SK-N-SH treated with all-trans-retinoic acid at 6 μM for 48 hours (cell line): ENCODE data around the gene CUEDC1.

ENCODE experiments used
- ATAC-seq: fragments of 200-7000 bp; cut with Tn5 transposase; 3 replicates; pipeline ENCODE4 v1.9.1; 2020; ENCODE audit warnings: mild to moderate bottlenecking, moderate library complexity
- ARNTL ChIP-seq: fragments of 450-650 bp; formaldehyde crosslinking; IDR thresholded peaks from 2 replicates; pipeline ENCODE4 v1.5.0; 2020; ENCODE audit warnings: low read depth, mild to moderate bottlenecking, moderate library complexity, borderline replicate concordance
- BACH2 ChIP-seq: fragments of 250-450 bp; sonication (Bioruptor Pico); IDR thresholded peaks from 2 replicates; pipeline ENCODE4 v1.9.0; 2021; ENCODE audit warnings: mild to moderate bottlenecking, borderline replicate concordance
- CSDC2 ChIP-seq: fragments of 250-450 bp; sonication (Bioruptor Pico); IDR thresholded peaks from 2 replicates; pipeline ENCODE4 v1.5.0; 2020; ENCODE audit warnings: mild to moderate bottlenecking, moderate library complexity
- ESRRG ChIP-seq: fragments of 250-450 bp; sonication (Bioruptor Pico); IDR thresholded peaks from 2 replicates; pipeline ENCODE4 v1.6.1; 2021; ENCODE audit warnings: mild to moderate bottlenecking
- GLIS3 ChIP-seq: fragments of 250-450 bp; sonication (Bioruptor Pico); IDR thresholded peaks from 2 replicates; pipeline ENCODE4 v1.5.0; 2020; ENCODE audit warnings: mild to moderate bottlenecking, moderate library complexity
- ISL1 ChIP-seq: fragments of 250-450 bp; sonication (Bioruptor Pico); IDR thresholded peaks from 2 replicates; pipeline ENCODE4 v2.1.2; 2022; ENCODE audit warnings: mild to moderate bottlenecking, moderate library complexity
- OSR1 ChIP-seq: fragments of 250-450 bp; sonication (Bioruptor Pico); IDR thresholded peaks from 2 replicates; pipeline ENCODE4 v1.8.0; 2022; ENCODE audit warnings: moderate library complexity, mild to moderate bottlenecking, inconsistent platforms
- PPARA ChIP-seq: fragments of 250-450 bp; sonication (Bioruptor Pico); IDR thresholded peaks from 2 replicates; pipeline ENCODE4 v1.5.0; 2020; ENCODE audit warnings: mild to moderate bottlenecking, borderline replicate concordance
- RARB ChIP-seq: fragments of 250-450 bp; sonication (Bioruptor Pico); IDR thresholded peaks from 2 replicates; pipeline ENCODE4 v1.8.0; 2021; ENCODE audit warnings: mild to moderate bottlenecking, moderate library complexity
- SNAI2 ChIP-seq: fragments of 250-450 bp; sonication (Bioruptor Pico); IDR thresholded peaks from 2 replicates; pipeline ENCODE4 v1.5.0; 2020; ENCODE audit warnings: mild to moderate bottlenecking, moderate library complexity
- TCF4 ChIP-seq: fragments of 250-450 bp; sonication (Bioruptor Pico); IDR thresholded peaks from 2 replicates; pipeline ENCODE4 v1.8.0; 2021; ENCODE audit warnings: mild to moderate bottlenecking, moderate library complexity, borderline replicate concordance
- ZC3H10 ChIP-seq: fragments of 250-450 bp; sonication (Bioruptor Pico); IDR thresholded peaks from 2 replicates; pipeline ENCODE4 v1.5.1; 2021; ENCODE audit warnings: mild to moderate bottlenecking, moderate library complexity
- ZFP3 ChIP-seq: fragments of 250-450 bp; sonication (Bioruptor Pico); IDR thresholded peaks from 2 replicates; pipeline ENCODE4 v1.5.0; 2020; ENCODE audit warnings: mild to moderate bottlenecking, moderate library complexity
- ZFP30 ChIP-seq: fragments of 450-650 bp; formaldehyde crosslinking; IDR thresholded peaks from 2 replicates; pipeline ENCODE4 v1.5.0; 2022; ENCODE audit warnings: mild to moderate bottlenecking, moderate library complexity
- ZNF565 ChIP-seq: fragments of 450-650 bp; formaldehyde crosslinking; conservative IDR thresholded peaks from 2 replicates; pipeline ENCODE4 v1.5.0; 2020; ENCODE audit warnings: low read depth, mild to moderate bottlenecking, moderate library complexity
- ZNF70 ChIP-seq: fragments of 450-650 bp; formaldehyde crosslinking; IDR thresholded peaks from 2 replicates; pipeline ENCODE4 v1.5.0; 2020; ENCODE audit warnings: mild to moderate bottlenecking, moderate library complexity
- ZNF8 ChIP-seq: fragments of 450-650 bp; formaldehyde crosslinking; IDR thresholded peaks from 2 replicates; pipeline ENCODE4 v1.5.0; 2020; ENCODE audit warnings: mild to moderate bottlenecking, moderate library complexity
- TF ChIP-seq, protein P1 (sequence below): fragments of 250-450 bp; sonication (Bioruptor Pico); IDR thresholded peaks from 2 replicates; pipeline ENCODE4 v1.8.0; 2020; ENCODE audit warnings: mild to moderate bottlenecking, moderate library complexity, borderline replicate concordance
- TF ChIP-seq, protein P2 (sequence below): fragments of 250-450 bp; sonication (Bioruptor Pico); IDR thresholded peaks from 2 replicates; pipeline ENCODE4 v1.8.0; 2021; ENCODE audit warnings: low read depth, mild to moderate bottlenecking, moderate library complexity, borderline replicate concordance
- TF ChIP-seq, protein P3 (sequence below): fragments of 250-450 bp; sonication (Bioruptor Pico); IDR thresholded peaks from 2 replicates; pipeline ENCODE4 v1.5.0; 2020; ENCODE audit warnings: mild to moderate bottlenecking, moderate library complexity
- TF ChIP-seq, protein P4 (sequence below): fragments of 250-450 bp; sonication (Bioruptor Pico); IDR thresholded peaks from 2 replicates; pipeline ENCODE4 v1.5.1; 2020; ENCODE audit warnings: low read depth, mild to moderate bottlenecking, moderate library complexity

Gene CUEDC1

DNA sequence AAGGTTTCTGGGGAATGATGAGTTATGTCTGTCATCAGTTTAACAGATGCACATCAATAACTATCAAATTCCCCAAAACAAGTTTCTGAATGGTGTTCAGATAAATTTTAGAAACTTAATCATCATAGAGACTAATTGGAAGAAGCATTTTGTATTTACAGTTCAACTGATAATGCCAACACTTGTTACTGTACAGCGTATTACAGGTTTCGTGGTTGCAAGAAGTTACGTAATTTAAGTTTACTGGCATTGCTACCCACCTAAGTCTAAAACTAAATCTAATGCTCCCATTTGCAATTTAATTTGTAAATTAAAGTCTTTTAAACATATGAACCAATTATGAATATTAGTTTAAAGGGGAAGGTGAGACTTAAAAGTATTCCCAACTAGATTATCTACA is 48.8 kb upstream of the CUEDC1 start (continued):
- TF ChIP-seq, protein P1, sequence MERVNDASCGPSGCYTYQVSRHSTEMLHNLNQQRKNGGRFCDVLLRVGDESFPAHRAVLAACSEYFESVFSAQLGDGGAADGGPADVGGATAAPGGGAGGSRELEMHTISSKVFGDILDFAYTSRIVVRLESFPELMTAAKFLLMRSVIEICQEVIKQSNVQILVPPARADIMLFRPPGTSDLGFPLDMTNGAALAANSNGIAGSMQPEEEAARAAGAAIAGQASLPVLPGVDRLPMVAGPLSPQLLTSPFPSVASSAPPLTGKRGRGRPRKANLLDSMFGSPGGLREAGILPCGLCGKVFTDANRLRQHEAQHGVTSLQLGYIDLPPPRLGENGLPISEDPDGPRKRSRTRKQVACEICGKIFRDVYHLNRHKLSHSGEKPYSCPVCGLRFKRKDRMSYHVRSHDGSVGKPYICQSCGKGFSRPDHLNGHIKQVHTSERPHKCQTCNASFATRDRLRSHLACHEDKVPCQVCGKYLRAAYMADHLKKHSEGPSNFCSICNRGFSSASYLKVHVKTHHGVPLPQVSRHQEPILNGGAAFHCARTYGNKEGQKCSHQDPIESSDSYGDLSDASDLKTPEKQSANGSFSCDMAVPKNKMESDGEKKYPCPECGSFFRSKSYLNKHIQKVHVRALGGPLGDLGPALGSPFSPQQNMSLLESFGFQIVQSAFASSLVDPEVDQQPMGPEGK (CRISPR knock-in tag): no peak
- no peak for TF ChIP-seq GLIS3
- no peak for TF ChIP-seq ZC3H10 (CRISPR knock-in tag)
- TF ChIP-seq ZFP30 (CRISPR knock-in tag): no peak
- TF ChIP-seq CSDC2 (CRISPR knock-in tag): no peak

DNA sequence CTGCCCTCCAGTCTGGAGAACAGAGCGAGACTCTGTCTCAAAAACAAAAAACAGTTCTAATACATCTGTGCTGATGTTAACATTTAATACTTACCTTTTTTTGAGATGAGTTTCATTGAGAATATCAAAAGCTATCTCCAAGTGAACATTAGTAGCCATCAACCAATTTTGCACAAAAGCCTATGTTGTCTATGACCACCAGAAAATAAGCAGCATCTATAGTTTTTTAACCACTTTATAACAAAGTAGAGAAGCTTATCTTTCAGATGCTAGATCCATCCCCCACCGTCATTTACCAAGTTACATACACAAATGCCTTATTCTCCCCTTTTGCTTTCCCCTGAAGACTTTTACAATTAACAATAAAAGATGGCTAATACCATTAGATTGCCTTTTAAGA is 47.8 kb upstream of the CUEDC1 start:
- no peak for ATAC-seq
- TF ChIP-seq ESRRG (CRISPR knock-in tag) (no peak), RARB (CRISPR knock-in tag) (no peak), TCF4 (CRISPR knock-in tag) (no peak), ISL1 (CRISPR knock-in tag) (no peak), ARNTL (CRISPR knock-in tag) (no peak), GLIS3 (no peak), OSR1 (CRISPR knock-in tag) (no peak), PPARA (CRISPR knock-in tag) (no peak), SNAI2 (CRISPR knock-in tag) (no peak), ZC3H10 (CRISPR knock-in tag) (no peak)
- TF ChIP-seq, protein P2, sequence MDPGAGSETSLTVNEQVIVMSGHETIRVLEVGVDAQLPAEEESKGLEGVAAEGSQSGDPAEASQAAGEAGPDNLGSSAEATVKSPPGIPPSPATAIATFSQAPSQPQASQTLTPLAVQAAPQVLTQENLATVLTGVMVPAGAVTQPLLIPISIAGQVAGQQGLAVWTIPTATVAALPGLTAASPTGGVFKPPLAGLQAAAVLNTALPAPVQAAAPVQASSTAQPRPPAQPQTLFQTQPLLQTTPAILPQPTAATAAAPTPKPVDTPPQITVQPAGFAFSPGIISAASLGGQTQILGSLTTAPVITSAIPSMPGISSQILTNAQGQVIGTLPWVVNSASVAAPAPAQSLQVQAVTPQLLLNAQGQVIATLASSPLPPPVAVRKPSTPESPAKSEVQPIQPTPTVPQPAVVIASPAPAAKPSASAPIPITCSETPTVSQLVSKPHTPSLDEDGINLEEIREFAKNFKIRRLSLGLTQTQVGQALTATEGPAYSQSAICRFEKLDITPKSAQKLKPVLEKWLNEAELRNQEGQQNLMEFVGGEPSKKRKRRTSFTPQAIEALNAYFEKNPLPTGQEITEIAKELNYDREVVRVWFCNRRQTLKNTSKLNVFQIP (CRISPR knock-in tag): no peak
- TF ChIP-seq, protein P3, sequence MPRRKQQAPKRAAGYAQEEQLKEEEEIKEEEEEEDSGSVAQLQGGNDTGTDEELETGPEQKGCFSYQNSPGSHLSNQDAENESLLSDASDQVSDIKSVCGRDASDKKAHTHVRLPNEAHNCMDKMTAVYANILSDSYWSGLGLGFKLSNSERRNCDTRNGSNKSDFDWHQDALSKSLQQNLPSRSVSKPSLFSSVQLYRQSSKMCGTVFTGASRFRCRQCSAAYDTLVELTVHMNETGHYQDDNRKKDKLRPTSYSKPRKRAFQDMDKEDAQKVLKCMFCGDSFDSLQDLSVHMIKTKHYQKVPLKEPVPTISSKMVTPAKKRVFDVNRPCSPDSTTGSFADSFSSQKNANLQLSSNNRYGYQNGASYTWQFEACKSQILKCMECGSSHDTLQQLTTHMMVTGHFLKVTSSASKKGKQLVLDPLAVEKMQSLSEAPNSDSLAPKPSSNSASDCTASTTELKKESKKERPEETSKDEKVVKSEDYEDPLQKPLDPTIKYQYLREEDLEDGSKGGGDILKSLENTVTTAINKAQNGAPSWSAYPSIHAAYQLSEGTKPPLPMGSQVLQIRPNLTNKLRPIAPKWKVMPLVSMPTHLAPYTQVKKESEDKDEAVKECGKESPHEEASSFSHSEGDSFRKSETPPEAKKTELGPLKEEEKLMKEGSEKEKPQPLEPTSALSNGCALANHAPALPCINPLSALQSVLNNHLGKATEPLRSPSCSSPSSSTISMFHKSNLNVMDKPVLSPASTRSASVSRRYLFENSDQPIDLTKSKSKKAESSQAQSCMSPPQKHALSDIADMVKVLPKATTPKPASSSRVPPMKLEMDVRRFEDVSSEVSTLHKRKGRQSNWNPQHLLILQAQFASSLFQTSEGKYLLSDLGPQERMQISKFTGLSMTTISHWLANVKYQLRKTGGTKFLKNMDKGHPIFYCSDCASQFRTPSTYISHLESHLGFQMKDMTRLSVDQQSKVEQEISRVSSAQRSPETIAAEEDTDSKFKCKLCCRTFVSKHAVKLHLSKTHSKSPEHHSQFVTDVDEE (CRISPR knock-in tag): no peak

DNA sequence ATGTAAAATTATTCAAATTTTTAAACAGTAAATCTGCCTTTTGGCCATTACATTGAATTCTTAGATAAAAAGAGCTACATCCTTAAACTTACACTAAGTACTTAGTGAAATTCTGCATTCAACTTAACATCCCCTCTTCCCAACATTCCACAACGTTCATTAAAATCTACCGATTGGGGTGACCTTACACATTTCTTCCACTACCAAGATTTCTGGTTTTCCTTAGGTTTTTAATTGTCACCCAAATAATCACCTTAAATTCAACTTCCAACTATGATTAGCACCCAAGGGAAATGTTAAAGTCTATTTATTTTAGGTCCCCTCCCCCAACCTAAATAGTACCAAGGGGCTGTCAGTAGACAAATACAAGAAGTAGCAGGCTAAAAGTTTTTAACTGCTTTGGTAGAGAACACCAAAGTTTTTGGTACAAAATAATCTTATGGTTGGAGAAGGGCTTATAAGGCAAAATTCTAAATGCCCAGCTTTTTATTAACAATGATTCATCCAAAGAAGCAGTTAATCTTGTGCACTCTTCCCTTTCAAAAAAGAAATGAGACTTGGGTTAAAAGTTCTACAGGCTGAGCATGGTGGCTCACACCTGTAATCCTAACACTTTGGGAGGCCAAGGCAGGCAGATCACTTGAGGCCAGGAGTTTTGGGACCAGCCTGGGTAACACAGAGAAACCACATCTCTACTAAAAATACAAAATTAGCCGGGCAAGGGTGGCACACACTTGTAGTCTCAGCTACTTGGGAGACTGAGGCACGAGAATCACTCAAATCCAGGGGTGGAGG is 47.1 kb upstream of the CUEDC1 start:
- TF ChIP-seq SNAI2 (CRISPR knock-in tag): no peak
- no peak for TF ChIP-seq ZFP3 (CRISPR knock-in tag)
- TF ChIP-seq, protein P3 (CRISPR knock-in tag): no peak
- TF ChIP-seq, protein P4, sequence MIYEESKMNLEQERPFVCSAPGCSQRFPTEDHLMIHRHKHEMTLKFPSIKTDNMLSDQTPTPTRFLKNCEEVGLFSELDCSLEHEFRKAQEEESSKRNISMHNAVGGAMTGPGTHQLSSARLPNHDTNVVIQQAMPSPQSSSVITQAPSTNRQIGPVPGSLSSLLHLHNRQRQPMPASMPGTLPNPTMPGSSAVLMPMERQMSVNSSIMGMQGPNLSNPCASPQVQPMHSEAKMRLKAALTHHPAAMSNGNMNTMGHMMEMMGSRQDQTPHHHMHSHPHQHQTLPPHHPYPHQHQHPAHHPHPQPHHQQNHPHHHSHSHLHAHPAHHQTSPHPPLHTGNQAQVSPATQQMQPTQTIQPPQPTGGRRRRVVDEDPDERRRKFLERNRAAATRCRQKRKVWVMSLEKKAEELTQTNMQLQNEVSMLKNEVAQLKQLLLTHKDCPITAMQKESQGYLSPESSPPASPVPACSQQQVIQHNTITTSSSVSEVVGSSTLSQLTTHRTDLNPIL (CRISPR knock-in tag): peak; percentile 10; the same call in 1 of the 2 replicates
- no peak for TF ChIP-seq RARB (CRISPR knock-in tag)
- TF ChIP-seq, protein P2 (CRISPR knock-in tag): peak; percentile 41; the same call in 1 of the 2 replicates
- no peak for TF ChIP-seq OSR1 (CRISPR knock-in tag)
- TF ChIP-seq ZNF70 (CRISPR knock-in tag): no peak
- TF ChIP-seq ZNF8 (CRISPR knock-in tag): no peak
- TF ChIP-seq ISL1 (CRISPR knock-in tag): no peak
- TF ChIP-seq ZNF565: no peak
- TF ChIP-seq BACH2 (CRISPR knock-in tag): no peak
- TF ChIP-seq, all 23 proteins: peak for 2
- ATAC-seq: no peak
